B cell (primary cell): ENCODE results near the gene KIDINS220. TPM values are rescaled to one million over a fixed set of nuclear protein-coding genes. Genes with fewer than 3 reads are reported as not detected.

ENCODE experiments used
- ATAC-seq: fragments of 200-7000 bp; cut with Tn5 transposase; one replicate; pipeline ENCODE4 v1.10.0; 2021; ENCODE audit warnings: low read depth, mild to moderate bottlenecking, moderate number of reproducible peaks, moderate library complexity
- CTCF ChIA-PET: fragments of 350-600 bp; sonication (Branson Sonifier 250); formaldehyde crosslinking; loops from one replicate; lab custom pipeline; 2021; ENCODE audit warnings: antibody characterized with exemption, inconsistent platforms; lab: Charles Lee
- POLR2A ChIA-PET: fragments of 350-600 bp; sonication (Branson Sonifier 250); formaldehyde crosslinking; loops from one replicate; lab custom pipeline; 2021; ENCODE audit warnings: antibody characterized with exemption; lab: Charles Lee
- DNase-seq: peaks from one replicate; pipeline ENCODE4 v3.0.0; 2013
- H2AFZ ChIP-seq: 2 replicates; pipeline ENCODE4 v1.6.1; 2012; ENCODE audit warnings: mild to moderate bottlenecking, low read depth, low read length; ENCODE audit not compliant: insufficient read depth, poor library complexity, severe bottlenecking
- H3K27ac ChIP-seq, 2 donors: 1 replicate in 1 of 2; 2 replicates in 1 of 2; pipeline ENCODE4 v1.5.1; 2012 to 2013; ENCODE audit warnings: low read length in 2 of 2, mild to moderate bottlenecking in 2 of 2, moderate library complexity in 1 of 2
- H3K27me3 ChIP-seq, 4 experiments: fragments of 200-600 bp in 1 of 4; sonication (generic) in 1 of 4; replicated peaks in 1 of 4; 1 replicate in 2 of 4; 2 replicates in 2 of 4; pipeline versions ENCODE4 v1.6.1 to v1.7.0; 2013 to 2016; ENCODE audit warnings: low read length in 3 of 4, mild to moderate bottlenecking in 2 of 4, mixed read lengths in 1 of 4, moderate library complexity in 1 of 4; ENCODE audit not compliant: insufficient read depth in 4 of 4, control insufficient read depth in 3 of 4; ENCODE audit errors: control extremely low read depth in 1 of 4
- H3K36me3 ChIP-seq, 2 experiments: replicated peaks in 1 of 2; 1 replicate in 1 of 2; 2 replicates in 1 of 2; pipeline versions ENCODE4 v1.6.1 to v1.7.1; 2013; ENCODE audit warnings: low read length in 1 of 2; ENCODE audit not compliant: insufficient read depth in 2 of 2, control insufficient read depth in 1 of 2; ENCODE audit errors: control extremely low read depth in 1 of 2, extremely low read depth in 1 of 2
- H3K4me1 ChIP-seq, 2 donors: fragments of 200-600 bp in 1 of 2; sonication (generic) in 1 of 2; 1 replicate in 1 of 2; 2 replicates in 1 of 2; pipeline versions ENCODE4 v1.5.1 to v1.6.1; 2013 to 2017; ENCODE audit warnings: low read length in 2 of 2; ENCODE audit not compliant: control insufficient read depth in 2 of 2, insufficient read depth in 2 of 2
- H3K4me2 ChIP-seq: replicated peaks from 2 replicates; pipeline ENCODE3; 2012; ENCODE audit warnings: mild to moderate bottlenecking, low read depth, low read length; ENCODE audit not compliant: poor library complexity, severe bottlenecking
- H3K4me3 ChIP-seq, 5 experiments: fragments of 200-600 bp in 1 of 5; sonication (generic) in 1 of 5; 1 replicate in 3 of 5; 2 replicates in 2 of 5; pipeline versions ENCODE4 v1.5.1 to v1.7.0; 2011 to 2016; ENCODE audit warnings: low read length in 4 of 5, mild to moderate bottlenecking in 4 of 5, low read depth in 2 of 5, control low read depth in 1 of 5, moderate library complexity in 1 of 5; ENCODE audit not compliant: insufficient read depth in 1 of 5; ENCODE audit errors: control extremely low read depth in 1 of 5, extremely low read depth in 1 of 5
- H3K79me2 ChIP-seq: fragments of 200-600 bp; sonication (generic); one replicate; pipeline ENCODE4 v1.6.0; 2016; ENCODE audit warnings: low read length; ENCODE audit not compliant: control insufficient read depth, insufficient read depth
- H3K9ac ChIP-seq: fragments of 200-600 bp; sonication (generic); 2 replicates; pipeline ENCODE4 v1.6.1; 2017; ENCODE audit warnings: mild to moderate bottlenecking, low read length, moderate library complexity
- H3K9me3 ChIP-seq, 3 donors: one replicate each; pipeline versions ENCODE4 v1.6.1 to v1.7.1; 2013; ENCODE audit warnings: low read length in 2 of 3; ENCODE audit not compliant: control insufficient read depth in 2 of 3, insufficient read depth in 1 of 3; ENCODE audit errors: control extremely low read depth in 1 of 3
- H4K20me1 ChIP-seq: 2 replicates; pipeline ENCODE4 v1.6.0; 2012; ENCODE audit warnings: mild to moderate bottlenecking, low read length; ENCODE audit not compliant: insufficient read depth, control insufficient read depth, poor library complexity, severe bottlenecking
- H3K27ac Mint-ChIP-seq: one replicate; pipeline ENCODE4 v1.8.0; 2021; ENCODE audit warnings: mixed read lengths
- H3K27me3 Mint-ChIP-seq: one replicate; pipeline ENCODE4 v1.8.0; 2021; ENCODE audit warnings: mixed read lengths
- H3K4me1 Mint-ChIP-seq: one replicate; pipeline ENCODE4 v1.8.0; 2021; ENCODE audit warnings: mixed read lengths
- H3K4me3 Mint-ChIP-seq: one replicate; pipeline ENCODE4 v1.8.0; 2021; ENCODE audit warnings: mixed read lengths
- H3K9me3 Mint-ChIP-seq: one replicate; pipeline ENCODE4 v1.8.0; 2022; ENCODE audit warnings: mixed read lengths; ENCODE audit not compliant: insufficient read depth
- CTCF ChIP-seq: fragments of 200-600 bp; IDR thresholded peaks from one replicate; pipeline ENCODE4 v1.8.0; 2022; ENCODE audit warnings: antibody characterized with exemption, mild to moderate bottlenecking
- EZH2 ChIP-seq: IDR thresholded peaks from 2 replicates; pipeline ENCODE4 v1.6.1; 2012; ENCODE audit warnings: borderline replicate concordance, low read depth, mild to moderate bottlenecking, moderate library complexity, low read length; ENCODE audit not compliant: insufficient read depth, poor library complexity, severe bottlenecking
- WGBS: methylation state at CpG from one replicate; pipeline ENCODE4 v1.1.5; 2013; ENCODE audit warnings: missing lambda C conversion rate; ENCODE audit not compliant: insufficient coverage; 5-methylcytosine and 5-hydroxymethylcytosine counted together
- intact Hi-C: fragments of 100-400 bp; cut with micrococcal nuclease; formaldehyde crosslinking; loops from one replicate; pipeline ENCODE4 v1.10.0; 2022
- polyA plus RNA-seq: library from polyadenylated mRNA; depleted of rRNA; stranded (reverse); fragments of >200 nt; gene quantifications from 2 replicates; pipeline ENCODE4 v1.2.3, GENCODE V29; 2012
- total RNA-seq, 2 donors: library from RNA; stranded (reverse); fragments of 120-200 nt in 1 of 2; gene quantifications; 1 replicate in 1 of 2; 2 replicates in 1 of 2; pipeline versions ENCODE4 v1.2.3 to v1.2.4, GENCODE V29; 2013 to 2022

KIDINS220 gene
- total and polyA plus RNA-seq, 2 donors (not counting 1 experiment from before 2014, with no cell fraction given), result 12.5 to 36.6 TPM

- ChIA-PET CTCF (interaction anchor here (0.5 kb wide), 1 partner anchor 71 kb away, joined by 4 read pairs; no protein-coding TSS in a partner anchor), POLR2A (no interaction called here)
- Histone ChIP-seq H3K27me3 (no peaks in the 10 kb centered on the region), H3K27ac (no peak overlapping the region), H3K4me3 (no peak overlapping the region), H3K9me3 (no peaks in the 10 kb centered on the region), H3K4me1 (no peaks in the 10 kb centered on the region), H3K79me2 (no peaks in the 10 kb centered on the region), H3K36me3 (peaks cover 2 to 69% of the 10 kb centered on the region in 2 experiments), H2AFZ (no peak overlapping the region), H3K9ac (no peak overlapping the region), H3K4me2 (no peak overlapping the region), H4K20me1 (no peaks in the 10 kb centered on the region)
- Mint-ChIP-seq H3K27me3 (no peaks in the 10 kb centered on the region), H3K9me3 (no peaks in the 10 kb centered on the region), H3K4me3 (no peak overlapping the region), H3K4me1 (no peaks in the 10 kb centered on the region), H3K27ac (no peak overlapping the region)
- ATAC-seq (no peak), DNase-seq (no peak)
- intact Hi-C loops, result no loop called here
- whole genome bisulfite sequencing, result 96% methylated on average over 5 of the region's 6 CpGs
- TF ChIP-seq EZH2 (no peak), CTCF (no peak)
Observed at GRCh38 chr2:8805278-8806210, 31.9 kb downstream of the KIDINS220 start.
